Measurements from ENCODE around the gene ARHGEF25.

DNA sequence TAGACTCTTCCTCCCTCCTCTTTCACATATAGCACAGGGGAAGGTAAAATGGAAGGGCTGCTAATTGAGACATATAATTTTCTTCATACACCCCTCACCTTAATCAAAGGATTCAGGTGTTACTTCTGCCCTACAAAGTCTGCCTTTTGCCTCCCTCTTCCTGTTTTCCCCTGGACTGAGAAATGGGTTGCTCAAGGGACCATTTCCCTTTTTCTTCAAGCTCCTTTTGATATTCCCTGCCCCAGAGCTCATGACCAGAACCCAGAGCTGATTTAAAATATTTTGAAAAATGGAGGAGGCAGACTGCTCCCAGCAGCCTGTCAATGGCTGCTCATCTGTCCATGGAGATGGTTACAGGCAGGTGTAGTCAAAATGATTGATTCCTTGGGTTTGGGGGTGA, 26.5 kb upstream of the ARHGEF25 start:
- TF ChIP-seq, protein P1, sequence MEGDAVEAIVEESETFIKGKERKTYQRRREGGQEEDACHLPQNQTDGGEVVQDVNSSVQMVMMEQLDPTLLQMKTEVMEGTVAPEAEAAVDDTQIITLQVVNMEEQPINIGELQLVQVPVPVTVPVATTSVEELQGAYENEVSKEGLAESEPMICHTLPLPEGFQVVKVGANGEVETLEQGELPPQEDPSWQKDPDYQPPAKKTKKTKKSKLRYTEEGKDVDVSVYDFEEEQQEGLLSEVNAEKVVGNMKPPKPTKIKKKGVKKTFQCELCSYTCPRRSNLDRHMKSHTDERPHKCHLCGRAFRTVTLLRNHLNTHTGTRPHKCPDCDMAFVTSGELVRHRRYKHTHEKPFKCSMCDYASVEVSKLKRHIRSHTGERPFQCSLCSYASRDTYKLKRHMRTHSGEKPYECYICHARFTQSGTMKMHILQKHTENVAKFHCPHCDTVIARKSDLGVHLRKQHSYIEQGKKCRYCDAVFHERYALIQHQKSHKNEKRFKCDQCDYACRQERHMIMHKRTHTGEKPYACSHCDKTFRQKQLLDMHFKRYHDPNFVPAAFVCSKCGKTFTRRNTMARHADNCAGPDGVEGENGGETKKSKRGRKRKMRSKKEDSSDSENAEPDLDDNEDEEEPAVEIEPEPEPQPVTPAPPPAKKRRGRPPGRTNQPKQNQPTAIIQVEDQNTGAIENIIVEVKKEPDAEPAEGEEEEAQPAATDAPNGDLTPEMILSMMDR (IDR thresholded peaks at IDR 0.05; ENCODE audit: insufficient read depth, low read length): no peak
- TF ChIP-seq SPI1 (IDR thresholded peaks at IDR 0.05; ENCODE audit: borderline replicate concordance, low read depth): peak; percentile 89

Measured in HL-60 (cell line).